Small intestine (tissue), 7 donors: ENCODE measurements around the gene PTRHD1. TPM values are rescaled to one million over a fixed set of nuclear protein-coding genes. Genes with fewer than 3 reads are reported as not detected.
A peak's percentile ranks its signal among the peaks of the same experiment; 100 is the strongest.

ENCODE experiments used
- DNase-seq, 2 donors: peaks; one replicate each; pipeline versions ENCODE4 v3.0.0 to v3.0.0-alpha.2; 2013
- FAIRE-seq: peaks from 2 replicates; lab custom pipeline; 2012; peaks lifted over from hg19 to GRCh38; lab: Jason Lieb, UNC
- H3K27ac ChIP-seq, 3 donors: one replicate each; pipeline ENCODE4 v1.5.1; 2013; ENCODE audit warnings: low read length in 2 of 3, mild to moderate bottlenecking in 2 of 3, control low read depth in 1 of 3, inconsistent platforms in 1 of 3, low read depth in 1 of 3, moderate library complexity in 1 of 3
- H3K27me3 ChIP-seq, 3 donors: one replicate each; pipeline ENCODE4 v1.6.1; 2013; ENCODE audit warnings: low read length in 3 of 3, inconsistent platforms in 1 of 3; ENCODE audit not compliant: control insufficient read depth in 3 of 3, insufficient read depth in 3 of 3
- H3K36me3 ChIP-seq, 3 donors: one replicate each; pipeline ENCODE4 v1.6.1; 2013; ENCODE audit warnings: low read length in 3 of 3, inconsistent platforms in 1 of 3, low read depth in 1 of 3, mild to moderate bottlenecking in 1 of 3, moderate library complexity in 1 of 3; ENCODE audit not compliant: control insufficient read depth in 3 of 3, insufficient read depth in 2 of 3
- H3K4me1 ChIP-seq, 3 donors: one replicate each; pipeline ENCODE4 v1.6.1; 2013; ENCODE audit warnings: low read length in 2 of 3, inconsistent platforms in 1 of 3, low read depth in 1 of 3, mild to moderate bottlenecking in 1 of 3, moderate library complexity in 1 of 3; ENCODE audit not compliant: control insufficient read depth in 3 of 3, insufficient read depth in 2 of 3
- H3K4me3 ChIP-seq, 3 donors: one replicate each; pipeline ENCODE4 v1.5.1; 2013; ENCODE audit warnings: low read length in 3 of 3, control low read depth in 1 of 3, inconsistent platforms in 1 of 3, low read depth in 1 of 3, mild to moderate bottlenecking in 1 of 3, moderate library complexity in 1 of 3
- H3K9me3 ChIP-seq, 2 donors: one replicate each; pipeline ENCODE4 v1.6.1; 2013; ENCODE audit warnings: low read depth in 1 of 2, low read length in 1 of 2; ENCODE audit not compliant: control insufficient read depth in 2 of 2, insufficient read depth in 1 of 2
- WGBS, 3 donors: extraction: QIAGEN DNeasy Blood & Tissue Kit; methylation state at CpG; one replicate each; pipeline ENCODE4 v1.1.7; 2013; 5-methylcytosine and 5-hydroxymethylcytosine counted together
- polyA plus RNA-seq, 4 donors: library from polyadenylated mRNA; stranded (reverse) in 3 of 4; unstranded in 1 of 4; fragments of 200-250 nt in 3 of 4; fragments of 120-200 nt in 1 of 4; gene quantifications; one replicate each; pipeline versions ENCODE4 v1.2.1 to v1.2.3, GENCODE V29; 2013
- donor health status: healthy with polysubstance abuse.
- donor health status: control.
- donor health status: control.
- donor health status: Bipolar disorder and iron deficiency.
- donor health status: healthy.

PTRHD1 gene
- polyA plus RNA-seq, 4 donors, result 36.4 to 43.0 (median 39.9) TPM

GRCh38 chr2:24787532-24787931 is 5.7 kb downstream of the PTRHD1 start:
- Histone ChIP-seq H3K36me3 (peaks cover 0 to 12% (median 0%) of the 10 kb centered on the region in 3 donors), H3K4me1 (peaks cover 0 to 4% (median 0%) of the 10 kb centered on the region in 3 donors), H3K27me3 (no peaks in the 10 kb centered on the region), H3K9me3 (no peaks in the 10 kb centered on the region), H3K27ac (no peak overlapping the region), H3K4me3 (no peak overlapping the region)
- FAIRE-seq (no peak), DNase-seq (no peak)
- WGBS, 3 donors, result 70 to 85% (median 73%) methylated on average over 2 of the region's 2 CpGs

- Histone ChIP-seq H3K27me3 (no peaks in the 10 kb centered on the region), H3K9me3 (no peaks in the 10 kb centered on the region), H3K4me1 (no peaks in the 10 kb centered on the region), H3K4me3 (no peak overlapping the region), H3K27ac (no peak overlapping the region), H3K36me3 (peaks cover 0 to 12% (median 0%) of the 10 kb centered on the region in 3 donors)
- 80 to 95% (median 90%) methylated on average over 6 of the region's 6 CpGs for WGBS, 3 donors
- DNase-seq (no peak), FAIRE-seq (no peak)
Measured at GRCh38 chr2:24785671-24786321, 7.4 kb downstream of the PTRHD1 start.

- Histone ChIP-seq H3K27me3 (no peaks in the 10 kb centered on the region), H3K27ac (no peak overlapping the region), H3K36me3 (no peaks in the 10 kb centered on the region), H3K4me1 (peaks cover 0 to 7% (median 0%) of the 10 kb centered on the region in 3 donors), H3K4me3 (no peak overlapping the region), H3K9me3 (no peaks in the 10 kb centered on the region)
- DNase-seq (no peak), FAIRE-seq (no peak)
- 94 to 96% (median 94%) methylated on average over 3 of the region's 3 CpGs for WGBS, 3 donors
Measured at GRCh38 chr2:24783641-24784040, 9.6 kb downstream of the PTRHD1 start.

- Histone ChIP-seq H3K9me3 (no peaks in the 10 kb centered on the region), H3K36me3 (no peaks in the 10 kb centered on the region), H3K4me1 (peaks cover 0 to 8% (median 0%) of the 10 kb centered on the region in 3 donors), H3K27me3 (no peaks in the 10 kb centered on the region), H3K4me3 (no peak overlapping the region), H3K27ac (peak overlapping the region in 1 of 3 donors; percentile 62)
- WGBS, 3 donors, result 49 to 57% (median 50%) methylated on average over 2 of the region's 2 CpGs
- DNase-seq (peak; percentile 61 to 76), FAIRE-seq (no peak)
Measured at GRCh38 chr2:24779116-24779515, 14.1 kb downstream of the PTRHD1 start.

- 77 to 85% (median 82%) methylated on average over 3 of the region's 3 CpGs for WGBS, 3 donors
- no peak overlapping the region for H3K27ac ChIP-seq
- FAIRE-seq (no peak), DNase-seq (no peak)
- H3K36me3 ChIP-seq, result peaks cover 2 to 5% (median 3%) of the 10 kb centered on the region in 3 donors
- H3K27me3 ChIP-seq, result no peaks in the 10 kb centered on the region
- no peaks in the 10 kb centered on the region for H3K9me3 ChIP-seq
- H3K4me3 ChIP-seq, result no peak overlapping the region
- H3K4me1 ChIP-seq, result peaks cover 0 to 8% (median 0%) of the 10 kb centered on the region in 3 donors
Measured at GRCh38 chr2:24774373-24774772, 18.8 kb downstream of the PTRHD1 start.

GRCh38 chr2:24771764-24772586 is 21.2 kb downstream of the PTRHD1 start:
- H3K36me3 ChIP-seq, result peaks cover 6 to 12% (median 8%) of the 10 kb centered on the region in 3 donors
- DNase-seq (no peak), FAIRE-seq (no peak)
- H3K9me3 ChIP-seq, result no peaks in the 10 kb centered on the region
- H3K4me1 ChIP-seq, result no peaks in the 10 kb centered on the region
- no peak overlapping the region for H3K27ac ChIP-seq
- 94 to 97% (median 96%) methylated on average over 5 of the region's 5 CpGs for WGBS, 3 donors
- no peaks in the 10 kb centered on the region for H3K27me3 ChIP-seq
- H3K4me3 ChIP-seq, result no peak overlapping the region

- Histone ChIP-seq H3K4me1 (no peaks in the 10 kb centered on the region), H3K36me3 (peaks cover 6 to 16% (median 8%) of the 10 kb centered on the region in 3 donors), H3K27me3 (no peaks in the 10 kb centered on the region), H3K27ac (no peak overlapping the region), H3K9me3 (no peaks in the 10 kb centered on the region), H3K4me3 (no peak overlapping the region)
- no peak for DNase-seq
- WGBS, 3 donors, result 85 to 100% (median 90%) methylated on average over 5 of the region's 5 CpGs
- FAIRE-seq, result no peak
Measured at GRCh38 chr2:24771061-24771460, 22.1 kb downstream of the PTRHD1 start.

GRCh38 chr2:24768601-24769000 is 24.6 kb downstream of the PTRHD1 start:
- H3K4me1 ChIP-seq, result no peaks in the 10 kb centered on the region
- DNase-seq, result no peak
- no peaks in the 10 kb centered on the region for H3K27me3 ChIP-seq
- H3K4me3 ChIP-seq, result no peak overlapping the region
- FAIRE-seq, result no peak
- 69 to 90% (median 81%) methylated on average over 7 of the region's 7 CpGs for WGBS, 3 donors
- H3K27ac ChIP-seq, result no peak overlapping the region
- H3K9me3 ChIP-seq, result no peaks in the 10 kb centered on the region
- peaks cover 11 to 25% (median 12%) of the 10 kb centered on the region in 3 donors for H3K36me3 ChIP-seq
